Mammary epithelial cell (primary cell): ENCODE data around the gene ATP6V1E1.

Source experiments
- EZH2 ChIP-seq: IDR thresholded peaks from 2 replicates; pipeline ENCODE4 v1.6.1; 2012; ENCODE audit warnings: low read length, inconsistent platforms, borderline replicate concordance
- TF ChIP-seq, protein P1 (sequence below), 2 donors: IDR thresholded peaks in 1 of 2; conservative IDR thresholded peaks in 1 of 2; 2 replicates each; pipeline ENCODE4 v1.5.1; 2011 to 2012; ENCODE audit warnings: inconsistent platforms in 2 of 2, low read length in 2 of 2, mild to moderate bottlenecking in 2 of 2, control low read depth in 1 of 2, low read depth in 1 of 2; ENCODE audit not compliant: insufficient read depth in 1 of 2; ENCODE audit errors: extremely low read depth in 1 of 2

DNA sequence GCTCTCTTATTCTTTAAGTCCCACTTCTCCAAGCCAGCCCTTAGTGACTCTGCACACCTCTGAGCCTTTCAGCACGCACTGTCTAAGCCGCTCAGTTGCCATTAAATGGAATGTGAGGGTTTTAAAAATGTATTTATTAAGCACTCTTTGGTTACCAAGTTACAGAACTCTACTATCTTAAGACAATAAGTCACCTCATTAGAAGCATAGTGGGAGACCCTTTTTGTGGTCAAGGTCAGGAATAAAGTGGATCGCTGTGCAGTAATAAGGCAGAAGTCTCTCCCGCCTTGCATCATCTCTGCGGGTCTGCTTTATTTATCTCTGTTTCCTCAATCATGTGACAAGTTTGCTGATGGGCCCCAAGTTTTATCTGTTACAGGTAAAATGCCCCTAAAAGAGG lies 53.4 kb downstream of the ATP6V1E1 start:
- TF ChIP-seq, protein P1, sequence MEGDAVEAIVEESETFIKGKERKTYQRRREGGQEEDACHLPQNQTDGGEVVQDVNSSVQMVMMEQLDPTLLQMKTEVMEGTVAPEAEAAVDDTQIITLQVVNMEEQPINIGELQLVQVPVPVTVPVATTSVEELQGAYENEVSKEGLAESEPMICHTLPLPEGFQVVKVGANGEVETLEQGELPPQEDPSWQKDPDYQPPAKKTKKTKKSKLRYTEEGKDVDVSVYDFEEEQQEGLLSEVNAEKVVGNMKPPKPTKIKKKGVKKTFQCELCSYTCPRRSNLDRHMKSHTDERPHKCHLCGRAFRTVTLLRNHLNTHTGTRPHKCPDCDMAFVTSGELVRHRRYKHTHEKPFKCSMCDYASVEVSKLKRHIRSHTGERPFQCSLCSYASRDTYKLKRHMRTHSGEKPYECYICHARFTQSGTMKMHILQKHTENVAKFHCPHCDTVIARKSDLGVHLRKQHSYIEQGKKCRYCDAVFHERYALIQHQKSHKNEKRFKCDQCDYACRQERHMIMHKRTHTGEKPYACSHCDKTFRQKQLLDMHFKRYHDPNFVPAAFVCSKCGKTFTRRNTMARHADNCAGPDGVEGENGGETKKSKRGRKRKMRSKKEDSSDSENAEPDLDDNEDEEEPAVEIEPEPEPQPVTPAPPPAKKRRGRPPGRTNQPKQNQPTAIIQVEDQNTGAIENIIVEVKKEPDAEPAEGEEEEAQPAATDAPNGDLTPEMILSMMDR (conservative IDR thresholded peaks at IDR 0.05 in 1 of 2, IDR thresholded peaks at IDR 0.05 in 1 of 2; ENCODE audit: extremely low read depth in 1 of 2, insufficient read depth in 1 of 2, low read depth in 1 of 2, low read length in 2 of 2): no peak
- no peak for TF ChIP-seq EZH2
